Lung (tissue), 12 donors: Measurements from ENCODE around the gene NKD2. TPM values are rescaled to one million over a fixed set of nuclear protein-coding genes. Genes with fewer than 3 reads are reported as not detected.

Source experiments
- ATAC-seq: fragments of 200-7000 bp; cut with Tn5 transposase; one replicate; pipeline ENCODE4 v1.9.1; 2020; ENCODE audit warnings: moderate number of reproducible peaks; ENCODE audit not compliant: insufficient read depth, low FRiP score
- DNase-seq, 3 donors: peaks; one replicate each; pipeline ENCODE4 v3.0.0-alpha.2; 2013 to 2017
- H3K27ac ChIP-seq, 2 donors: one replicate each; pipeline ENCODE4 v1.5.1; 2013; ENCODE audit warnings: mild to moderate bottlenecking in 2 of 2, moderate library complexity in 2 of 2, control low read depth in 1 of 2, inconsistent platforms in 1 of 2, low read depth in 1 of 2, low read length in 1 of 2
- H3K27me3 ChIP-seq, 3 donors: one replicate each; pipeline ENCODE4 v1.5.1; 2013; ENCODE audit warnings: low read length in 2 of 3; ENCODE audit not compliant: control insufficient read depth in 3 of 3, insufficient read depth in 3 of 3
- H3K36me3 ChIP-seq, 4 donors: one replicate each; pipeline ENCODE4 v1.5.1; 2013; ENCODE audit warnings: low read length in 4 of 4, mild to moderate bottlenecking in 1 of 4, moderate library complexity in 1 of 4; ENCODE audit not compliant: control insufficient read depth in 4 of 4, insufficient read depth in 4 of 4
- H3K4me1 ChIP-seq, 5 donors: one replicate each; pipeline ENCODE4 v1.5.1; 2013; ENCODE audit warnings: low read length in 5 of 5, mild to moderate bottlenecking in 2 of 5, moderate library complexity in 1 of 5; ENCODE audit not compliant: control insufficient read depth in 5 of 5, insufficient read depth in 5 of 5
- H3K4me3 ChIP-seq: one replicate; pipeline ENCODE4 v1.5.1; 2013; ENCODE audit warnings: mild to moderate bottlenecking, control low read depth, moderate library complexity
- H3K9ac ChIP-seq, 2 donors: one replicate each; pipeline ENCODE4 v1.5.1; 2013; ENCODE audit warnings: low read length in 2 of 2, control low read depth in 1 of 2; ENCODE audit not compliant: insufficient read depth in 1 of 2
- H3K9me3 ChIP-seq, 4 donors: one replicate each; pipeline ENCODE4 v1.5.1; 2013; ENCODE audit warnings: low read length in 3 of 4, mild to moderate bottlenecking in 1 of 4, moderate library complexity in 1 of 4; ENCODE audit not compliant: control insufficient read depth in 4 of 4, insufficient read depth in 3 of 4
- WGBS, 2 donors: extraction: QIAGEN DNeasy Blood & Tissue Kit; methylation state at CpG; one replicate each; pipeline ENCODE4 v1.1.7; 2013; 5-methylcytosine and 5-hydroxymethylcytosine counted together
- polyA plus RNA-seq, 2 donors: library from polyadenylated mRNA; stranded (reverse); fragments of 200-250 nt; gene quantifications; one replicate each; pipeline ENCODE4 v1.2.1, GENCODE V29; 2013
- total RNA-seq, 2 donors: library from RNA; depleted of rRNA in 1 of 2; stranded (reverse); fragments of >200 nt in 1 of 2; gene quantifications; one replicate each; pipeline ENCODE4 v1.2.1, GENCODE V29; 2014 to 2021
- TF ChIP-seq, protein P1 (sequence below): IDR thresholded peaks from 2 replicates; pipeline ENCODE4 v1.5.1; 2012; ENCODE audit warnings: mild to moderate bottlenecking; ENCODE audit errors: control extremely low read depth, extremely low read depth
- donor health status: control.
- donor health status: control.
- donor health status: Bipolar disorder and iron deficiency.
- donor health status: healthy.
- donor health status: DM: yes; HTN: yes; CAD: no.

Gene NKD2
- total and polyA plus RNA-seq, 4 donors, result 9.9 to 88.0 (median 48.4) TPM

GRCh38 chr5:1017056-1017455 is 8.5 kb downstream of the NKD2 start:
- TF ChIP-seq, protein P1, sequence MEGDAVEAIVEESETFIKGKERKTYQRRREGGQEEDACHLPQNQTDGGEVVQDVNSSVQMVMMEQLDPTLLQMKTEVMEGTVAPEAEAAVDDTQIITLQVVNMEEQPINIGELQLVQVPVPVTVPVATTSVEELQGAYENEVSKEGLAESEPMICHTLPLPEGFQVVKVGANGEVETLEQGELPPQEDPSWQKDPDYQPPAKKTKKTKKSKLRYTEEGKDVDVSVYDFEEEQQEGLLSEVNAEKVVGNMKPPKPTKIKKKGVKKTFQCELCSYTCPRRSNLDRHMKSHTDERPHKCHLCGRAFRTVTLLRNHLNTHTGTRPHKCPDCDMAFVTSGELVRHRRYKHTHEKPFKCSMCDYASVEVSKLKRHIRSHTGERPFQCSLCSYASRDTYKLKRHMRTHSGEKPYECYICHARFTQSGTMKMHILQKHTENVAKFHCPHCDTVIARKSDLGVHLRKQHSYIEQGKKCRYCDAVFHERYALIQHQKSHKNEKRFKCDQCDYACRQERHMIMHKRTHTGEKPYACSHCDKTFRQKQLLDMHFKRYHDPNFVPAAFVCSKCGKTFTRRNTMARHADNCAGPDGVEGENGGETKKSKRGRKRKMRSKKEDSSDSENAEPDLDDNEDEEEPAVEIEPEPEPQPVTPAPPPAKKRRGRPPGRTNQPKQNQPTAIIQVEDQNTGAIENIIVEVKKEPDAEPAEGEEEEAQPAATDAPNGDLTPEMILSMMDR, result no peak
- ATAC-seq, result no peak
- Histone ChIP-seq H3K4me3 (no peak overlapping the region), H3K4me1 (peaks cover 0 to 14% (median 1%) of the 10 kb centered on the region in 5 donors), H3K36me3 (no peaks in the 10 kb centered on the region), H3K9ac (no peak overlapping the region), H3K9me3 (no peaks in the 10 kb centered on the region), H3K27me3 (no peaks in the 10 kb centered on the region), H3K27ac (no peak overlapping the region)
- 79 to 90% methylated on average over 12 of the region's 12 CpGs for WGBS, 2 donors
- DNase-seq, result no peak

DNA sequence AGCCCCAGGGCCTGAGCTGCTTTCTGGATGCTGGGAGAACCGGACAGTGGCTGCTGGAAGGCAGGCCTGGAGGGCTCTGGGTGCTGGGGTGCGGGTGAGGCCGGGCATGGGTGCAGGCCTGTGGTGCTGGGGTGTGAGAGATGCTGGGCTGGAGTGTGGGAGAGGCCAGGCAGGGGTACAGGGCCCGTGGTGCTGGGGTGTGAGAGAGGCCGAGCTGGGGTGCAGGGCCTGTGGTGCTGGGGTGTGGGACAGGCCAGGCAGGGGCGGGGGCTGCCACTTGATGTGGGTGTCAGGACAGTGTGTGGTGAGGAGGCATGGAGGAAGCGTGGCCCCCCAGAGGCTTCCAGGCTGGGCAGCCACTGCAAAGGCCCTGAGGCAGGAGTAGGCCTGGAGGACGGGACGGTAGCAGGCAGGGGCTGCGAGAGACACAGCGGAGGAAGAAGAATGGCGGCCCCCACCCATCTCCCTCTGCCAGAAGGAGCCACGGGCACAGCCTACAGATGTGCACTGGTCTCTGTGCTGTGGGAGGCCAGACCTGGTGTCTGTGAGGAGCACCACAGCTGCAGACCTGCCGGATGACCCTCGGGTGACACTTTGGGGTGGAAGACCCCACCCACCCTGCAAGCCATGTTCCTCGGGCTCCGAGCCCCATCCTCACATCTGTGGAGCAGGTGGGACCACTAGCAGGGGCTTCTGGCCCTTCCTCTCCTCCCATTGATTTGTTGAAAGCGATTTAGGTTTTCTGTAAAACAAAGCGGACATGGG is 9.3 kb downstream of the NKD2 start:
- Histone ChIP-seq H3K4me1 (peaks cover 0 to 14% (median 1%) of the 10 kb centered on the region in 5 donors), H3K27me3 (no peaks in the 10 kb centered on the region), H3K9me3 (no peaks in the 10 kb centered on the region), H3K4me3 (no peak overlapping the region), H3K27ac (no peak overlapping the region), H3K36me3 (no peaks in the 10 kb centered on the region), H3K9ac (no peak overlapping the region)
- 90 to 94% methylated on average over 17 to 19 of the region's 19 CpGs for WGBS, 2 donors
- no peak for DNase-seq
- TF ChIP-seq, protein P1, result no peak
- ATAC-seq, result no peak

- 85 to 88% methylated on average over 9 of the region's 9 CpGs for WGBS, 2 donors
- no peaks in the 10 kb centered on the region for H3K9me3 ChIP-seq
- TF ChIP-seq, protein P1, result no peak
- no peak for ATAC-seq
- peaks cover 0 to 14% (median 1%) of the 10 kb centered on the region in 5 donors for H3K4me1 ChIP-seq
- H3K27ac ChIP-seq, result no peak overlapping the region
- H3K4me3 ChIP-seq, result no peak overlapping the region
- H3K9ac ChIP-seq, result no peak overlapping the region
- H3K36me3 ChIP-seq, result no peaks in the 10 kb centered on the region
- no peak for DNase-seq
- H3K27me3 ChIP-seq, result no peaks in the 10 kb centered on the region
Observed at GRCh38 chr5:1018596-1018995, 10.0 kb downstream of the NKD2 start.
